GM20000 (cell line): Measurements from ENCODE around the gene HARS2.

Experiments used
- DNase-seq: peaks from one replicate; pipeline ENCODE4 v3.0.0; 2012; ENCODE audit warnings: low spot score
- TF ChIP-seq, protein P1 (sequence below): IDR thresholded peaks from 2 replicates; pipeline ENCODE4 v1.5.1; 2012; ENCODE audit warnings: mild to moderate bottlenecking, control low read depth; ENCODE audit errors: extremely low read depth, missing control alignments

The HARS2 gene

DNA sequence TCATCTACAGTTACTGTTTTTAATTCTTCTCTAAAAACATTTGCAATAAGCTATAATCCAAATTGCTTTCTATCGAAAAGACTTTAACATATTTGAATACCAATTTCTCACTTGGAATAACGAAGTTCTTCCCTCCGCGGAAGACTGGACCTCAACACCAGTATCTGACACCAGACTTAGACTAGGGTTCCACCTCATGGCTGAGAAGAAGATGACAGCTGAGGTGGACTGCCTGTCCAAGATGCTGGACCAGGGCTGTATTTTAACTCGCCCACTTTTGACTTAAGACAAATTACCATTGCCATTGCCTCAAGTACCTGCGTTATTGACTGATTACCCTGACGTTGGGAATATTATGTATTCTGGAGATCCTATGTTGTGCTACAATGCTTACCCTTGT, 43.1 kb downstream of the HARS2 start:
- DNase-seq: no peak
- TF ChIP-seq, protein P1, sequence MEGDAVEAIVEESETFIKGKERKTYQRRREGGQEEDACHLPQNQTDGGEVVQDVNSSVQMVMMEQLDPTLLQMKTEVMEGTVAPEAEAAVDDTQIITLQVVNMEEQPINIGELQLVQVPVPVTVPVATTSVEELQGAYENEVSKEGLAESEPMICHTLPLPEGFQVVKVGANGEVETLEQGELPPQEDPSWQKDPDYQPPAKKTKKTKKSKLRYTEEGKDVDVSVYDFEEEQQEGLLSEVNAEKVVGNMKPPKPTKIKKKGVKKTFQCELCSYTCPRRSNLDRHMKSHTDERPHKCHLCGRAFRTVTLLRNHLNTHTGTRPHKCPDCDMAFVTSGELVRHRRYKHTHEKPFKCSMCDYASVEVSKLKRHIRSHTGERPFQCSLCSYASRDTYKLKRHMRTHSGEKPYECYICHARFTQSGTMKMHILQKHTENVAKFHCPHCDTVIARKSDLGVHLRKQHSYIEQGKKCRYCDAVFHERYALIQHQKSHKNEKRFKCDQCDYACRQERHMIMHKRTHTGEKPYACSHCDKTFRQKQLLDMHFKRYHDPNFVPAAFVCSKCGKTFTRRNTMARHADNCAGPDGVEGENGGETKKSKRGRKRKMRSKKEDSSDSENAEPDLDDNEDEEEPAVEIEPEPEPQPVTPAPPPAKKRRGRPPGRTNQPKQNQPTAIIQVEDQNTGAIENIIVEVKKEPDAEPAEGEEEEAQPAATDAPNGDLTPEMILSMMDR: no peak

DNA sequence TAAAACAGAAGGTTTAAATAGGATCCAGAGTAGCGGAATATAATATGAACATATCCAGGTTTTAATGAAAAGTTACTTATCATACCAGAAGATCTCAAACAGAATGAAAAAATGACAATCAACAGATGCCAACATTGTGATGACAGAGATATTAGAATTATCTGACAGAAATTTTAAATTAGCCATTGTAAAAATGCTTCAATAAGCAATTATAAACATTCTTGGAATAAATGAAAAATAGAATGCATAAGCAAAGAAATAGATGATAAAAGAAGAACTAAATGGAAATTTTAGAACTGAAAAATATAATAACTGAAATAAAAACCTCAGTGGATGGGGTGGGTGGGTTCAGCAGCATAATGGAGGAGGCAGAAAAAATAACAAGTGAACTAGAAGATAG, 46.2 kb downstream of the HARS2 start:
- TF ChIP-seq, protein P1: no peak
- no peak for DNase-seq

DNA sequence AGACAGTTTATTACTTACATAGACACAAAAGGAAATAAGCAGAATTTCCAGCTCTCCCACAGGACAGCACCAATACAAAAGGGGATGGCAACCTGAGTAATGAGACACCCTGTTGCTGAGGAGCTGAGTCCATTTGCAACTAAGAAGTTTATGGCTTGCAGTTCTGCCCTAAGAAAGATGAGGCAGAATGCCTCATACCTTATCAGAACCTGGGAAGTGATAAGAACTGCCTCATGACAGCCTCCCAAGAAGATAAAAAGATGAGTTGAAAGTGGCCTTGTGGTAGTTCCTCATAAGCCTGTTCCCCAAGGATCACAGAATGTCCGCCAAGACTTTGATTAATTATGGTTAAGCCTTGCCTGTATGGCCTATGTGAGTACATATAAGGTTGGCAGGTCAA, 50.7 kb downstream of the HARS2 start:
- DNase-seq: no peak
- TF ChIP-seq, protein P1: no peak
